ENCODE results near the gene ARHGAP6.

- no peak for TF ChIP-seq CTCF (IDR thresholded peaks at IDR 0.05; ENCODE audit: low read depth, low read length)
- no peak for TF ChIP-seq MAX (IDR thresholded peaks at IDR 0.05; ENCODE audit: low read depth, low read length)
Observed at GRCh38 chrX:11628399-11628798, 37.3 kb downstream of the ARHGAP6 start.
